ENCODE measurements around the gene EMC10. TPM values are rescaled to one million over a fixed set of nuclear protein-coding genes. Genes with fewer than 3 reads are reported as not detected.

EMC10 gene
- total RNA-seq, 2 donors from 2014 or later = 60.3 to 68.0 TPM

- peaks cover 0 to 6% of the 10 kb centered on the region in 2 donors for H3K27me3 ChIP-seq
Measured at GRCh38 chr19:50430888-50431342, 45.4 kb upstream of the EMC10 start.

GRCh38 chr19:50431343-50432220, 44.7 kb upstream of the EMC10 start:
- peaks cover 0 to 6% of the 10 kb centered on the region in 2 donors for H3K27me3 ChIP-seq
- H3K4me1 ChIP-seq = peaks cover 27% of the 10 kb centered on the region
- 3% methylated on average over 21 to 49 of the region's 54 CpGs for WGBS, 2 donors
- peak; percentile 93 for ATAC-seq
- H3K4me3 ChIP-seq = peak overlapping the region; percentile 15 to 57
- H3K9me3 ChIP-seq = no peaks in the 10 kb centered on the region
- TF ChIP-seq CTCF (IDR thresholded peaks at IDR 0.05) = no peak
- peak in 1 of 3 donors; percentile 74 for TF ChIP-seq POLR2A (IDR thresholded peaks at IDR 0.05)
- no peaks in the 10 kb centered on the region for H3K36me3 ChIP-seq (replicated peaks in 1 of 2; ENCODE audit: insufficient read depth in 1 of 2, low read depth in 2 of 2)
- DNase-seq = peak; percentile 85 to 87 (median 86)
- intact Hi-C loops (cut with DNase I) = no loop called here
- peak overlapping the region in 3 of 4 donors; percentile 20 to 81 (median 62) for H3K27ac ChIP-seq

More at GRCh38 chr19:50430888-50431342, 45.4 kb upstream of the EMC10 start:
- Histone ChIP-seq H3K27ac (peak overlapping the region in 2 of 4 donors; percentile 20 to 81), H3K4me3 (no peak overlapping the region), H3K9me3 (no peaks in the 10 kb centered on the region), H3K4me1 (peaks cover 27% of the 10 kb centered on the region), H3K36me3 (replicated peaks in 1 of 2; ENCODE audit: insufficient read depth in 1 of 2, low read depth in 2 of 2) (no peaks in the 10 kb centered on the region)
- DNase-seq = no peak
- WGBS, 2 donors = 23 to 41% methylated on average over 13 of the region's 13 CpGs
- no peak for ATAC-seq
- intact Hi-C loops (cut with DNase I) = no loop called here
- TF ChIP-seq CTCF (IDR thresholded peaks at IDR 0.05) (no peak), POLR2A (IDR thresholded peaks at IDR 0.05) (no peak)

- no peaks in the 10 kb centered on the region for H3K9me3 ChIP-seq
- ATAC-seq = peak; percentile 16
- peak within 1 kb of the TSS in 3 of 4 donors; percentile 20 to 81 (median 62) for H3K27ac ChIP-seq
- peaks cover 0 to 6% of the 10 kb centered on the region in 2 donors for H3K27me3 ChIP-seq
- peak in 2 of 4 donors; percentile 36 to 39 for DNase-seq
- H3K4me1 ChIP-seq = peaks cover 27% of the 10 kb centered on the region
- WGBS, 2 donors = 4 to 8% methylated on average over 8 to 38 of the region's 40 CpGs
- H3K36me3 ChIP-seq (replicated peaks in 1 of 2; ENCODE audit: insufficient read depth in 1 of 2, low read depth in 2 of 2) = no peaks in the 10 kb centered on the region
- peak within 1 kb of the TSS; percentile 15 to 57 for H3K4me3 ChIP-seq
- intact Hi-C loops (cut with DNase I) = no loop called here
- no peak for TF ChIP-seq CTCF (IDR thresholded peaks at IDR 0.05)
- TF ChIP-seq POLR2A (IDR thresholded peaks at IDR 0.05) = no peak
Measured at GRCh38 chr19:50432221-50433028, 43.9 kb upstream of the EMC10 start, which contains the start of gene MYBPC2. TSS of gene MYBPC2 (plus strand) at chr19:50432892. CDS start at chr19:50432954, 62 bp downstream.

- TF ChIP-seq CTCF (IDR thresholded peaks at IDR 0.05) (no peak), POLR2A (IDR thresholded peaks at IDR 0.05) (no peak)
- Histone ChIP-seq H3K4me1 (peaks cover 17% of the 10 kb centered on the region), H3K27ac (no peak overlapping the region), H3K27me3 (peaks cover 0 to 6% of the 10 kb centered on the region in 2 donors), H3K9me3 (no peaks in the 10 kb centered on the region), H3K36me3 (replicated peaks in 1 of 2; ENCODE audit: insufficient read depth in 1 of 2, low read depth in 2 of 2) (no peaks in the 10 kb centered on the region), H3K4me3 (no peak overlapping the region)
- intact Hi-C loops (cut with DNase I) = no loop called here
- ATAC-seq (no peak), DNase-seq (no peak)
- 86 to 90% methylated on average over 13 to 18 of the region's 19 CpGs for WGBS, 2 donors
Measured at GRCh38 chr19:50433201-50434180, 42.8 kb upstream of the EMC10 start.
